GM21381 (cell line): ENCODE measurements around the gene ZNF221.
"Not testable (repeated sequence)": the region's sequence is repeated elsewhere in the genome, so short reads cannot be mapped to it uniquely, and the experiment has no call there.

Experiments used
- ATAC-seq: cut with Tn5 transposase; IDR thresholded peaks from one replicate; pipeline ENCODE4 v1.9.1; 2021; ENCODE audit warnings: mild to moderate bottlenecking, moderate library complexity; ENCODE audit not compliant: unreplicated experiment

ZNF221 gene

GRCh38 chr19:43950834-43951645 lies at the start of gene ZNF221:
ZNF221 (plus strand) TSS chr19:43951228; CDS start chr19:43962727, 11,499 bp downstream.
- peak; percentile 98 for ATAC-seq

GRCh38 chr19:43901395-43902390 lies 49.3 kb upstream of the ZNF221 start:
- ATAC-seq = no peak

GRCh38 chr19:43902399-43902798 lies 48.6 kb upstream of the ZNF221 start:
- no peak for ATAC-seq

GRCh38 chr19:43905897-43906296 lies 45.1 kb upstream of the ZNF221 start:
- ATAC-seq = no peak

GRCh38 chr19:43906774-43907173 lies 44.3 kb upstream of the ZNF221 start:
- ATAC-seq = no peak

GRCh38 chr19:43908659-43909058 lies 42.4 kb upstream of the ZNF221 start:
- ATAC-seq = no peak

GRCh38 chr19:43910884-43911283 lies 40.1 kb upstream of the ZNF221 start:
- no peak for ATAC-seq

- ATAC-seq = no peak
Observed at GRCh38 chr19:43913383-43913782, 37.6 kb upstream of the ZNF221 start.

GRCh38 chr19:43914051-43914450 lies 37.0 kb upstream of the ZNF221 start:
- no peak for ATAC-seq

- ATAC-seq = no peak
Observed at GRCh38 chr19:43923875-43924274, 27.2 kb upstream of the ZNF221 start.

- no peak for ATAC-seq
Observed at GRCh38 chr19:43928820-43929219, 22.2 kb upstream of the ZNF221 start.

- ATAC-seq = no peak
Observed at GRCh38 chr19:43934055-43934984, 16.7 kb upstream of the ZNF221 start.

GRCh38 chr19:43934985-43935708 lies 15.9 kb upstream of the ZNF221 start, which contains the start of gene ZNF45:
ZNF45 (minus strand) TSS chr19:43935282; CDS start chr19:43922185, 13,097 bp downstream.
- ATAC-seq = peak; percentile 93

- ATAC-seq = no peak
Observed at GRCh38 chr19:43936188-43936587, 14.8 kb upstream of the ZNF221 start.

GRCh38 chr19:43939557-43940260 lies 11.3 kb upstream of the ZNF221 start:
- ATAC-seq = no peak

- no peak for ATAC-seq
Observed at GRCh38 chr19:43940719-43941118, 10.3 kb upstream of the ZNF221 start.

- no peak for ATAC-seq
Observed at GRCh38 chr19:43941209-43941608, 9.8 kb upstream of the ZNF221 start.

GRCh38 chr19:43947412-43947811 lies 3.6 kb upstream of the ZNF221 start:
- not testable (repeated sequence) for ATAC-seq

GRCh38 chr19:43949803-43950202 lies 1.2 kb upstream of the ZNF221 start:
- not testable (repeated sequence) for ATAC-seq
